NCI-H2196 treated with DMSO at 0.1 percent for 48 hours (cell line): ENCODE results near the gene PC.
"Not testable (repeated sequence)": the region's sequence is repeated elsewhere in the genome, so short reads cannot be mapped to it uniquely, and the experiment has no call there.

Experiments
- DNase-seq: peaks from one replicate; lab custom pipeline; 2025; ENCODE audit not compliant: unreplicated experiment; lab: John Stamatoyannopoulos, UW

Gene PC

DNA sequence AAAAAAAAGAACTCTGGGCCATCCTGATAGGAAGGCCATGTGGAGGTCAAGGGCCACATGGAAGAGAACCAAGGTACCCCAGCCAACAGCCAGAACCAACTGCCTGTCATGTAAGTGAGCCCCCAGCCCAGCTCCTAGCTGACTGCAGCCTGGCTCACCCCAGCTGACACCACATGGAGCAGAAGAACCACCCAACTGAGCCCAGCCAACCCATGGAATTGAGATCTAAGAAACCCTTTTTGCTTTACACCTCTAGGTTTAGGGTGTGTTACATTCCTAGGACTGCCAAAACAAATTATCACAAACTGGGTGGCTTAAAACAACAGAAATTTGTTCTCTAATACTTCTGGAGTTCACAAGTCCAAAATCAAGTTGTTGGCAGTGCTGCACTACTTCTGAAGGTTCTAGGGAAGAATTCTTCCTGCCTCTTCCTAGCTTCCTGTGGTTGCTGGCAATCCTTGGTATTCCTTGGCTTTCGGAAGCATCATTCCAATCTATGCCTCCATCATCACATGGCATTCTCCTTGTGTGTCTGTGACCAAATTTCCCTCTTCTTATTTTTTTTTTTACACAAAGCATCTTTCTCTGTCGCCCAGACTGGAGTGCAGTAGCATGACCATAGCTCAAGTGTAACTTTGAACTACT is 21.3 kb upstream of the PC start:
- DNase-seq: no peak

GRCh38 chr11:66978717-66979116 is 20.5 kb upstream of the PC start:
- DNase-seq: no peak

DNA sequence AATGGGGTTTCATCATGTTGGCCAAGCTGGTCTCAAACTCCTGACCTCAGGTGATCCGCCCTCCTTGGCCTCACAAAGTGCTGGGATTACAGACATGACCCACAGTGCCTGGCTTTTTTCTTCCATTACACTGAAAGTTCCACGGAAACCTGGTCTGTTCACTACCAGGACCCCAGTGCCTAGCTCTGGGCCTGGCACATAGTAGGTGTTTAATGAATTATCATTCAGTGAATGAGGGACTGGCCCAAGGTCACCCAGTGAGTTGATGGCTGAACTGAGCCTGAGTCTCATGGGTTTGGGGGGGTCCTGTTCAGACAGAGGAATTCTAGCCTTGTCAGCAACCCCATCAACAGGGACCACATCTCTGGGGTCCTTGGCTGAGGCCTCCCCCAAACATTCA is 20.0 kb upstream of the PC start:
- DNase-seq: no peak

GRCh38 chr11:66976925-66977324 is 18.7 kb upstream of the PC start:
- no peak for DNase-seq

DNA sequence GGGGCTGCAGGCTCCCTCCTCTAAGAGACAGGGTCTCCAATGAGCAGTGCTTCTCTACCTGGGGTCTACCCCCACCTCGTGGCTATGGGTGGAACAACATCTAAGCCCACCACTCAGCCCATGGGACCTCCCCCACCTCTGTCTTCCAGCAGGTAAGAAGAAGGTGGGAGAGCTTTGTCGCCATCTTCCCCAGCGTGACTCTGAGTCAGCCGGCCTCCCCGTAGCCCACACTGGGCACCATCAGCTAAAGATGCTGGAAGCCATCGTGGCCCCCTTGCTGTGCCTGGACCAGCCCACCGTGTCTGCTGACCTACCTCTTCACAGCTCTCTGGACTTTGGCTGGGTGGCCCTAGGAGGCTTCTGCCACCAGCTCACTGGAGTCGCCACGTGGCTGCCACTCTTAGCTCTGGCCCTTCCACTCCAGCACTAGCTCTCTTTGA is 17.9 kb upstream of the PC start:
- DNase-seq: no peak

DNA sequence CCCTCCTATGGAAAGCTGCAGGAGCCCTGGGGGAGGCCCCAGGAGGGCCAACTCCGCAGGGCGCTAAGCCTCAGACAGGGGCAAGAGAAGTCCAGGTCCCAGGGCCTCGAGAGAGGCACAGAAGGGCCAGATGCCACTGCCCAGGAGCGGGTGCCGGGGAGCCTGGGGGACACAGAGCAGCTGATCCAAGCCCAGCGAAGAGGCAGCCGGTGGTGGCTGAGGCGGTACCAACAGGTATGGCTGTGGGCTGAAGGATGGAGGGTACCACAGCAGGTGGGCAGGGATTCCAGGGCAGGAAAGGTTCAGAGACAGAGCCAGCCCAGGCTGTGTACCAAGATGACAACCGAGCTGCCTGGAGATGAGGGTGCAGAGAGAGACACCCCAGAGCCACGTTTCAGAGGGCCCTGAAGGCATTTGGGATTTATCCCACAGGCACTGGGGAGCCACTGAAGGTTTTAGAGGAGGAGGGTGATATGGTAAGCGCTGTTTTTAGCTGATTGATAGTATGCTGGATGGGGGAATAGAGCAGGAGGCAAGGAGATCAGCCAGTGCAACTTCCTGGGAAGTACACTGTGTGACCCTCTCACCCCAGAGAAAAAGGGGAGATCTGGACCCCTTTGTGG is 17.3 kb upstream of the PC start:
- DNase-seq: no peak

- DNase-seq: no peak
Observed at GRCh38 chr11:66974724-66975404, 16.7 kb upstream of the PC start, which contains the start of gene C11orf86. Gene C11orf86 (plus strand): TSS chr11:66975304. CDS start chr11:66975363, 59 bp downstream.

GRCh38 chr11:66973956-66974580 is 15.9 kb upstream of the PC start:
- no peak for DNase-seq

- DNase-seq: no peak
Observed at GRCh38 chr11:66971488-66971887, 13.3 kb upstream of the PC start.

GRCh38 chr11:66970807-66971442 is 12.7 kb upstream of the PC start:
- DNase-seq: no peak

DNA sequence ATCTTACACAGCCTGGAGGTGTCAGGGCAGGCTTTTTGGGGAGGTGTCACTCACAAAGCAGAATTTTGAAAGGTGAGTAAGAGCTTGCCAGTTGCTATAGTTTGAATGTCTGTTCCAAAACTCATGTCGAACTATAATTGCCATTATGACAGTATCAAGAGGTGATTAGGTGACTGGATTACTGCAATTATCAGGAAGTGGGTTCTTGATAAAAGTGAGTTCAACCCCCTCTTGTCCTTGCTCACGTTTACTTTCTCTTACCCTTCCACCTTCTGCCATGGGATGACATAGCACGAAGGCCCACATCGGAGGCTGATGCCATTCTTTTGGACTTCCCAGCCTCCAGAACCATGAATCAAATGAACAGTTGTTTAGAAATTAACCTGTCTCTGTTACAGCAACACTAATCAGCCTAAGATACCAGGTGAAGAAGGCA is 12.2 kb upstream of the PC start:
- no peak for DNase-seq

DNA sequence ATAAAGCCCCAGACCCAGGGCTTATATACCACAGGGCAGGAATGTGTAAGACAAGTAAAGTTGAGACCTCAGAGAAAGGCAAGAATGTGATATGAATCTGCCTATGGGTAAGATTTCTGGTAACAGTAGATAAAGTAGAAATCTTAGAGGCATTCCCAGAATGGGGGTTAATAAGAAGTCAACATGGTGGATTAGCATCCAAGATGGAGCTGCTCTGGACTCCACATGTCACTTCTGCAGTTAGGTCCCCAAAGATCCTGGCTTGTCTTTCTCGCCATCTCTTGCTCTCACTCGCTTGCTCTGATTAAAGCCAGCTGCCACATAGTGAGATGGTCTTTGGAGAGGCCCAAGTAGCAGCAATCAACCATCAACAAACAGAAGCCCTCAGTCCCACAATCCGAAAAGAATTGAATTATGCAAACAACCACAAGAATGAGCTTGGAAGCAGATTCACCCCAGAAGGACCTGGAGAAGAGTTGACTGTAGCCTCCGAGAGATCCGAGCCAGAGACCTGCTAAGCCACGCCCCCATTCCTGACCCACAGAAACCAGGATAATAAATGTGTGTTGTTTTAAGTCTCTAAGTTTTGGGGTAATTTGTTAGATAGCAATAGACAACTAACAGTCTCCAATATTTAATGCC is 11.5 kb upstream of the PC start:
- DNase-seq: no peak

GRCh38 chr11:66967670-66968425 is 9.7 kb upstream of the PC start:
- DNase-seq: no peak

DNA sequence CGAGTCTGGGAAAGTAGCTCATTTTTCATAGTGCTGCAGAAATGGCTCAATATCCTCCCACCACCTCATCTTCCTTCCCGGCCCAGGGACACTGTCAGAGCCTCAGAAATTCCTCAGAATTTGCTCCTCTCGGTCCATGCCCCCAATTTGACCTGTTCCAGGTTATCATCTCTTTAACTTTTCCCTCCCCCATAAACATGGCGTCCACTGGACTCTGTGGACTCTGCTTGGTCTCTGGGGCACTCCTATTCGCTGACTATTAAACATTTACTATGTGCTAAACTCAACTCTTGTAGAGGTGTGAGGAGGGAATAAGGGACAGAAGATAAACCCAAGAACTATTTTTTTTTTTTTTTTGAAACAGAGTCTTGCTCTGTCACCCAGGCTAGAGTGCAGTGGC is 8.2 kb upstream of the PC start:
- no peak for DNase-seq

GRCh38 chr11:66964495-66964894 is 6.3 kb upstream of the PC start:
- DNase-seq: no peak

DNA sequence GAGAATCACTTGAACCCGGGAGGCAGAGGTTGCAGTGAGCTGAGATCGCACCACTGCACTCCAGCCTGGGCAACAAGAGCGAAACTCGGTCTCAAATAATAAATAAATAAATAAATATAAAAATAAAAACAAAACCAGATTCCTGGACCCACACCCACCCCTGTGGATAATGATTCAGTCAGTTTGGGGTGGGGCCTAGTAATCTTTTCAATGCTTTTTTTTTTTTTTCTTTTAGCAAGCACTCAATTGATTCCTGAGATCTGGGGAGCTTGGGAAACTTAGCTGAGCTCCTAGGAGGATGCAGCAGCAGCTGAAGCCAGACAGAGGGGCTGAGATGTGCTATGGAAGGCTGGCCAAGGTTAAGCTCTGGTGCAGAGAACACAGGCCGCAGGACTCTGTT is 4.6 kb upstream of the PC start:
- no peak for DNase-seq

GRCh38 chr11:66962247-66962646 is 4.1 kb upstream of the PC start:
- no peak for DNase-seq

DNA sequence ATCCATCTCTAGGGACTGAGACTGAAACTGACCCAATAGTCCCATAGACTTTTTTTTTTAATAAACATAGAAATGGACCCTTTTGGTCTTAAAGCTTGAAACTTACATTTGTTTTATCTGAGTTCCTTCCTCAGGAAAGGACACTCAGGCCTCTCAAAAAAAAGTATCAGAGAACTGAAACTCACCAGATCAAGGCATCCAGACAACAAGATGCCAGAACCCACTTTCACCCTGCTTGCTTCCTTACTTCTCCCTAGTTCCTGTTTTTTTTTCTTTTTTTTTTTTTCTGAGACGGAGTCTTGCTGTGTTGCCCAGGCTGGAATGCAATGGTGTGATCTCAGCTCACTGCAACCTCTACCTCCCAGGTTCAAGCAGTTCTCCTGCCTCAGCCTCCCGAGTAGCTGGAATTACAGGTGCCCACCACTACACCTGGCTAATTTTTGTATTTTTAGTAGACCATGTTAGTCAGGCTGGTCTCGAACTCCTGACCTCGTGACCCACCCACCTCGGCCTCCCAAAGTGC is 3.6 kb upstream of the PC start:
- DNase-seq: not testable (repeated sequence)

DNA sequence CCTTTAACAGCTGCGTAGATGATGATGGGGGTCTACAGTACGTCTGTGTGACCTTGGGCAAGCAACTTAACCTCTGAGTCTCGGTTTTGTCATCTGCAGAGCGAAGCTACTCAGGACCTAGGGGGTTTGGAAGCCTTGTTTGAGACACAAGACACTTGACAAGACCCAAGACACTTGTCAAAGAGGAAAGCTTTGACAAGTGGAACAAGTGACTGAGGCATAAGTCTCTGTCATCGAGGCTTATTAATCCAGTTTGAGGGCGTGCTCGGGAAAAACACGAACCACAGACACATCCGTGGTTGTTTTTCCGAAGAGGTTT is 732 bp upstream of the PC start:
- no peak for DNase-seq

- DNase-seq: no peak
Observed at GRCh38 chr11:66957971-66958231, 282 bp downstream of the PC start.
